Activated CD4-positive, alpha-beta memory T cell treated with anti-CD3 and anti-CD28 coated beads, Interleukin-2, amount 10 ng/mL, durations not matched to agents 7 days and 5 days (primary cell): ENCODE data around the gene PREB. TPM values are rescaled to one million over a fixed set of nuclear protein-coding genes. Genes with fewer than 3 reads are reported as not detected.

Source experiments
- CTCF ChIA-PET: fragments of 350-600 bp; sonication (Branson Sonifier 250); formaldehyde crosslinking; loops from one replicate; lab custom pipeline; 2021; ENCODE audit warnings: antibody characterized with exemption, inconsistent platforms; lab: Charles Lee
- POLR2A ChIA-PET: fragments of 350-600 bp; sonication (Branson Sonifier 250); formaldehyde crosslinking; loops from one replicate; lab custom pipeline; 2021; ENCODE audit warnings: antibody characterized with exemption; lab: Charles Lee
- DNase-seq: peaks from one replicate; pipeline ENCODE4 v3.0.0-alpha.2; 2020
- H3K27ac Mint-ChIP-seq: one replicate; pipeline ENCODE4 v1.8.0; 2021; ENCODE audit warnings: mild to moderate bottlenecking, mixed read lengths
- H3K27me3 Mint-ChIP-seq: one replicate; pipeline ENCODE4 v1.8.0; 2021; ENCODE audit warnings: mixed read lengths
- H3K36me3 Mint-ChIP-seq: one replicate; pipeline ENCODE4 v1.8.0; 2021; ENCODE audit warnings: low read depth, mixed read lengths
- H3K4me1 Mint-ChIP-seq: one replicate; pipeline ENCODE4 v1.8.0; 2021; ENCODE audit warnings: mixed read lengths
- H3K4me3 Mint-ChIP-seq: one replicate; pipeline ENCODE4 v1.8.0; 2021; ENCODE audit warnings: mild to moderate bottlenecking, mixed read lengths
- H3K9me3 Mint-ChIP-seq: one replicate; pipeline ENCODE4 v1.8.0; 2021; ENCODE audit warnings: mixed read lengths
- total RNA-seq, 2 experiments: library from RNA; stranded (reverse); gene quantifications; one replicate each; pipeline ENCODE4 v1.2.3, GENCODE V29; 2021

Gene PREB
- total RNA-seq, 2 experiments from 2014 or later: 67.4 to 72.7 TPM

GRCh38 chr2:27095745-27096651 lies 38.4 kb downstream of the PREB start:
- Mint-ChIP-seq H3K9me3 (no peaks in the 10 kb centered on the region), H3K4me3 (no peak overlapping the region), H3K4me1 (peaks cover 12% of the 10 kb centered on the region), H3K36me3 (no peaks in the 10 kb centered on the region), H3K27ac (no peak overlapping the region), H3K27me3 (no peaks in the 10 kb centered on the region)
- ChIA-PET CTCF (interaction anchor here (0.9 to 7.9 kb wide), 6 partner anchors 9 to 208 kb away, joined by 3 to 75 read pairs (median 8); partner anchors contain the start of genes ABHD1, KHK and TRIM54), POLR2A (interaction anchor here (0.6 to 2.5 kb wide), 8 partner anchors 9 to 184 kb away, joined by 3 to 6 read pairs (median 4); partner anchors contain the start of genes AGBL5 and OST4)
- peak; percentile 60 for DNase-seq

DNA sequence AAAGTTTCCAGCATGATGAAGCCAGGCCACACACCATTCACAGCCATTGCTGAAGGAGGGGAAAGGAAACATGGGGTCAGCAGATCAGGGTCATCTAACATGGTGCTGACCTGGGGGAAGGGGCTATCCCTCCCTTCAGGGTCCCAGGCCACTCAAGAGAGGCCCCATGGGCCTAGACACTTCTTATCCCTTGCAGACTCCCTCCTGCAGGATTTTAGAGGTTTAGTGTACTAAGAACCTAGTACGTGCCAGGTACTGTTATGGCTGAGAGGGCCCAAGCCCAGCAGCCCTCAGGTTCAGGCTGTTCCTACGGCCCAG lies 39.0 kb downstream of the PREB start:
- POLR2A ChIA-PET: interaction anchor here (1.0 to 2.3 kb wide), 5 partner anchors 10 to 185 kb away, joined by 3 to 6 read pairs (median 5); partner anchors contain the start of genes AGBL5 and OST4
- H3K27me3 Mint-ChIP-seq: no peaks in the 10 kb centered on the region
- H3K9me3 Mint-ChIP-seq: no peaks in the 10 kb centered on the region
- DNase-seq: no peak
- CTCF ChIA-PET: interaction anchor here (0.9 to 7.9 kb wide), 3 partner anchors 8 to 185 kb away, joined by 3 to 75 read pairs (median 10); partner anchors contain the start of genes KHK and TRIM54
- H3K27ac Mint-ChIP-seq: no peak overlapping the region
- no peaks in the 10 kb centered on the region for H3K36me3 Mint-ChIP-seq
- H3K4me1 Mint-ChIP-seq: peaks cover 12% of the 10 kb centered on the region
- no peak overlapping the region for H3K4me3 Mint-ChIP-seq

- CTCF ChIA-PET: interaction anchor here (0.6 kb wide), 1 partner anchor 28 kb away, joined by 4 read pairs; no protein-coding TSS in a partner anchor
- Mint-ChIP-seq H3K4me3 (no peak overlapping the region), H3K27me3 (no peaks in the 10 kb centered on the region), H3K4me1 (peaks cover 13% of the 10 kb centered on the region), H3K27ac (no peak overlapping the region), H3K9me3 (no peaks in the 10 kb centered on the region), H3K36me3 (no peaks in the 10 kb centered on the region)
- no peak for DNase-seq
- POLR2A ChIA-PET: interaction anchor here (2.3 kb wide), 1 partner anchor 43 kb away, joined by 6 read pairs; the partner anchor contains the start of gene AGBL5
These were observed 40.0 kb downstream of the PREB start for GRCh38 chr2:27094353-27094984.

GRCh38 chr2:27093430-27094352 lies 40.7 kb downstream of the PREB start:
- ChIA-PET POLR2A (no interaction called here), CTCF (interaction anchor here (0.6 to 1.2 kb wide), 2 partner anchors 27 to 185 kb away, joined by 3 to 4 read pairs; no protein-coding TSS in a partner anchor)
- H3K4me1 Mint-ChIP-seq: peaks cover 13% of the 10 kb centered on the region
- no peaks in the 10 kb centered on the region for H3K9me3 Mint-ChIP-seq
- no peak overlapping the region for H3K4me3 Mint-ChIP-seq
- no peak overlapping the region for H3K27ac Mint-ChIP-seq
- H3K36me3 Mint-ChIP-seq: no peaks in the 10 kb centered on the region
- H3K27me3 Mint-ChIP-seq: no peaks in the 10 kb centered on the region
- DNase-seq: no peak

- DNase-seq: no peak
- no peak overlapping the region for H3K27ac Mint-ChIP-seq
- H3K4me1 Mint-ChIP-seq: peaks cover 14% of the 10 kb centered on the region
- H3K4me3 Mint-ChIP-seq: no peak overlapping the region
- ChIA-PET POLR2A (interaction anchor here (0.8 kb wide), 1 partner anchor 12 kb away, joined by 3 read pairs; no protein-coding TSS in a partner anchor), CTCF (interaction anchor here (1.2 kb wide), 1 partner anchor 186 kb away, joined by 3 read pairs; no protein-coding TSS in a partner anchor)
- no peaks in the 10 kb centered on the region for H3K36me3 Mint-ChIP-seq
- no peaks in the 10 kb centered on the region for H3K27me3 Mint-ChIP-seq
- no peaks in the 10 kb centered on the region for H3K9me3 Mint-ChIP-seq
These were observed 41.6 kb downstream of the PREB start for GRCh38 chr2:27092696-27093429.

- ChIA-PET POLR2A (interaction anchor here (0.8 to 11.8 kb wide), 2 partner anchors 11 to 39 kb away, joined by 3 to 107 read pairs; partner anchors contain the start of gene AGBL5), CTCF (no interaction called here)
- no peak for DNase-seq
- Mint-ChIP-seq H3K27ac (no peak overlapping the region), H3K9me3 (no peaks in the 10 kb centered on the region), H3K4me3 (no peak overlapping the region), H3K27me3 (no peaks in the 10 kb centered on the region), H3K36me3 (no peaks in the 10 kb centered on the region), H3K4me1 (peaks cover 23% of the 10 kb centered on the region)
These were observed 42.4 kb downstream of the PREB start for GRCh38 chr2:27091746-27092695.

DNA sequence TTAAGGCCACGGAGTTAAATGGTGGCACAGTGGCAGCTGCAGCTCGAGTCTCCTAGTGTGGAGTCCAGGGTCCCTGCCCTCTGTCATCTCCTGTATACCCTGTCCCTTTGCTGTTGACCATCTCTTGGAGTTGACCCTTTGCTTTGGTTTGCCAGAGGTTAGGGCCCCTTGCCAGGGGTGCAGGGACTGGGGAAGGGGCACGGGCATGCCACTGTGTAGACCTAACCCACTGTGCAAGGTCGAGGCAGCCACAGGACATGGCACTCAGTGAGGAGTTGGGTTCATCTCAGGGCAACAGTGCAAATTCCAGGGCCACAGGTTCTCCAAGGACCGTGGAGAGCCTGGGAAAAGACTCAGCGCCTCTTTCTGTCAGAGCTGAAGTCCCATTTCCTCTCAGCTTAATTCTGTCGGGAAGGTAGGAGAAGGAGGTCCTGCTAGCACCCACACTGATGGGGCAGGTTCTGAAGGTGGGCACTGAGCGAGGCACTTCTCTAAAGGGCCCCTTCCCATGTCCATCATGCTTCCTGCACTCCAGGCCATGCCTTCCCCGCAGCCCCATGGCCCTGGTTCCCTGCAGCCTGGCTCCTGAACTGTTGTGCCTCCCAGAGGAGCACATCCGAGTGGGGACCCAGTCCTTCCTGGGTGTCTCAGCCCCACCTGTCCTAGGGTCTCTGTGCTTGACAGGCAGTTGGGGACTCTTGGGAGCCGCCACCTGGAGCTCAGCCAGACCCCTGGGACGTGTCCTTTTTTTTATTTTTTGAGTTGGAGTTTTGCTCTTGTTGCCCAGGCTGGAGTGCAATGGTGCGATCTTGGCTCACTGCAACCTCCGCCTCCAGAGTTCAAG lies 45.1 kb downstream of the PREB start:
- no peaks in the 10 kb centered on the region for H3K27me3 Mint-ChIP-seq

GRCh38 chr2:27088634-27089033 lies 45.8 kb downstream of the PREB start:
- ChIA-PET CTCF (interaction anchor here (1.1 to 2.7 kb wide), 4 partner anchors 8 to 215 kb away, joined by 4 to 10 read pairs (median 6); partner anchors contain the start of gene OST4), POLR2A (interaction anchor here (2.3 to 11.8 kb wide), 3 partner anchors 15 to 45 kb away, joined by 14 to 125 read pairs (median 107); partner anchors contain the start of genes AGBL5, OST4 and PREB)
- H3K4me1 Mint-ChIP-seq: peaks cover 31% of the 10 kb centered on the region
- no peaks in the 10 kb centered on the region for H3K9me3 Mint-ChIP-seq
- H3K27me3 Mint-ChIP-seq: no peaks in the 10 kb centered on the region
- no peaks in the 10 kb centered on the region for H3K36me3 Mint-ChIP-seq
- H3K27ac Mint-ChIP-seq: no peak overlapping the region
- H3K4me3 Mint-ChIP-seq: no peak overlapping the region
- no peak for DNase-seq

More for the DNA sequence above, 45.1 kb downstream of the PREB start:
- no peak for DNase-seq
- ChIA-PET POLR2A (interaction anchor here (2.3 to 11.8 kb wide), 3 partner anchors 16 to 45 kb away, joined by 14 to 125 read pairs (median 107); partner anchors contain the start of genes AGBL5, OST4 and PREB), CTCF (interaction anchor here (0.7 to 1.9 kb wide), 6 partner anchors 8 to 1201 kb away, joined by 3 to 5 read pairs (median 3); partner anchors contain the start of gene OST4)
- Mint-ChIP-seq H3K9me3 (no peaks in the 10 kb centered on the region), H3K4me3 (no peak overlapping the region), H3K4me1 (peaks cover 27% of the 10 kb centered on the region), H3K36me3 (no peaks in the 10 kb centered on the region), H3K27ac (no peak overlapping the region)

DNA sequence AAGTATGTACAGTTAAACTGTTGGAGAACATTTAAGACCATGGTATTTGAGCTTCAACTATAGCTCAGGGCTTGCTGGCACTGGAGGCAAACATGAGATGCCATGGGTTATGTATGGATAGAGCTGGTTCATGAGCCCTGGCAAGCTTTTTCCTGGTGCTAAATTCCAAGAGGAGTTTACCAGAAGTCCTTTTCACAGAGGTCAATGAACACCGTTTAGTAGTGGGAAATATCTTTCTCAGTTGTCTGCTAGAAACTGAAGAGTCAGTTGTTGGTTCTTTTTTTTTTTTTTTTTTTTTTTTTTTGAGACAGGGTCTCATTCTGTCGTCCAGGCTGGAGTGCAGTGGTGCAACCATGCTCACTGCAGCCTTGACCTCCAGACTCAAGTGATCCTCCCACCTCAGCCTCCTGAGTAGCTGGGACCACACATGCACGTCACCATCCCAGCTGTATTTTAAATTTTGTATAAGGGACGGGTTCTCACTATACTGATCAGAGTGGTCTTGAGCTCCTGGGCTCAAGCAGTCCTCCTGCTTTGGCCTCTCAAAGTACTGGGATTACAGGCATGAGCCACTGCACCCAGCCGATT lies 46.5 kb downstream of the PREB start:
- H3K27me3 Mint-ChIP-seq: no peaks in the 10 kb centered on the region
- CTCF ChIA-PET: interaction anchor here (0.7 to 2.7 kb wide), 9 partner anchors 9 to 758 kb away, joined by 3 to 10 read pairs (median 4); partner anchors contain the start of genes ATRAID, OST4 and SLC5A6
- no peak overlapping the region for H3K27ac Mint-ChIP-seq
- no peak overlapping the region for H3K4me3 Mint-ChIP-seq
- no peaks in the 10 kb centered on the region for H3K36me3 Mint-ChIP-seq
- DNase-seq: no peak
- POLR2A ChIA-PET: interaction anchor here (2.3 to 11.8 kb wide), 4 partner anchors 14 to 46 kb away, joined by 7 to 125 read pairs (median 60); partner anchors contain the start of genes AGBL5, OST4 and PREB
- no peaks in the 10 kb centered on the region for H3K9me3 Mint-ChIP-seq
- H3K4me1 Mint-ChIP-seq: peaks cover 32% of the 10 kb centered on the region
